GM06990 (cell line): ENCODE measurements around the gene SYNDIG1.
"Not testable (repeated sequence)": the region's sequence is repeated elsewhere in the genome, so short reads cannot be mapped to it uniquely, and the experiment has no call there.

Experiments used
- DNase-seq: peaks from one replicate; pipeline ENCODE4 v3.0.0-alpha.2; 2011; ENCODE audit not compliant: insufficient read length; ENCODE audit errors: extremely low read depth
- H3K27me3 ChIP-seq: replicated peaks from 2 replicates; pipeline ENCODE4 v1.6.0; 2011; ENCODE audit warnings: low read length; ENCODE audit not compliant: control insufficient read depth, insufficient read depth
- H3K36me3 ChIP-seq: 2 replicates; pipeline ENCODE4 v1.5.1; 2011; ENCODE audit warnings: low read length; ENCODE audit not compliant: control insufficient read depth, insufficient read depth
- H3K4me3 ChIP-seq: replicated peaks from 2 replicates; pipeline ENCODE4 v1.5.1; 2011; ENCODE audit warnings: low read depth, mild to moderate bottlenecking, control low read depth, low read length
- TF ChIP-seq, protein P1 (sequence below): IDR thresholded peaks from 2 replicates; pipeline ENCODE4 v1.5.1; 2011; ENCODE audit warnings: low read length, control low read depth, mild to moderate bottlenecking, inconsistent platforms; ENCODE audit not compliant: insufficient read depth, poor library complexity, severe bottlenecking

Gene SYNDIG1

DNA sequence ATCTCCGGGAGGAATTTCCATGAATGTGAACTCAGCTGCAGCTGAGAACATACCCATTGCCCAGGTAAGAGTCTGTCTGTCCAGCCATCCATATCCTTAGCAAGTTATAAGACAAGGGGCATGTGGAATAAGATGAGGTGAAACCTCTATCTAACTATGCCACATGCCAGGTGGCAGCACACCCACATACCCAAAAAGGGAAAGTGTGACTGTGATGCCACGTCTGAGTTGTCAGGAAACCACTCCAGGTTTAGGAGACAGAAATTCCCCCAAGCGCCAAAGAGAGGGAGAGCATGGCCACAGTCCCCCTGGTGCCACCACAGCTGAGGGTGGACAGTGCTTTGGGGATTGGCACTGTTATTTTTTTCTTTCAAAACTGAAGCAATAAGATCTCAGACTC is 36.7 kb downstream of the SYNDIG1 start:
- no peaks in the 10 kb centered on the region; the same call in 1 of the 2 replicates for H3K27me3 ChIP-seq
- TF ChIP-seq, protein P1, sequence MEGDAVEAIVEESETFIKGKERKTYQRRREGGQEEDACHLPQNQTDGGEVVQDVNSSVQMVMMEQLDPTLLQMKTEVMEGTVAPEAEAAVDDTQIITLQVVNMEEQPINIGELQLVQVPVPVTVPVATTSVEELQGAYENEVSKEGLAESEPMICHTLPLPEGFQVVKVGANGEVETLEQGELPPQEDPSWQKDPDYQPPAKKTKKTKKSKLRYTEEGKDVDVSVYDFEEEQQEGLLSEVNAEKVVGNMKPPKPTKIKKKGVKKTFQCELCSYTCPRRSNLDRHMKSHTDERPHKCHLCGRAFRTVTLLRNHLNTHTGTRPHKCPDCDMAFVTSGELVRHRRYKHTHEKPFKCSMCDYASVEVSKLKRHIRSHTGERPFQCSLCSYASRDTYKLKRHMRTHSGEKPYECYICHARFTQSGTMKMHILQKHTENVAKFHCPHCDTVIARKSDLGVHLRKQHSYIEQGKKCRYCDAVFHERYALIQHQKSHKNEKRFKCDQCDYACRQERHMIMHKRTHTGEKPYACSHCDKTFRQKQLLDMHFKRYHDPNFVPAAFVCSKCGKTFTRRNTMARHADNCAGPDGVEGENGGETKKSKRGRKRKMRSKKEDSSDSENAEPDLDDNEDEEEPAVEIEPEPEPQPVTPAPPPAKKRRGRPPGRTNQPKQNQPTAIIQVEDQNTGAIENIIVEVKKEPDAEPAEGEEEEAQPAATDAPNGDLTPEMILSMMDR: no peak

DNA sequence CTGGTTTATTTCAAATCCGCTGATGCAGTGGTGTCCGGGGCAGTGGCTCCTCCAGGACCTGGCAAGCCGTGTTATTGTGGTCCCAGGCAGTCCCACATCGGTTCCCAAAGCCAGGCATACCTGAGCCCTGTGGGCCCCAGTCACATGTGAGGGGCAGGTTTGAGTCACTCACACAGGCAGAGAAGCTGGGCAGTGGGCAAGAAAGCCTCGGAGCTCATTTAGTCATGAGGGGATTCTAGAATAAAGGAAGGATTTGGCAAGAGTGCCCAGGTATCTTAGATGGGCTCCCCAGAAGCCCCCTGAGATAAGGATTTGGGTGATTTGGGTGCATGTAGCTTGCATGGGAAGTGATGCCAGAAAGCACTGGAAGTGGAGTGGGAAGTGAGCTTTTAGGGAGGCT is 37.3 kb downstream of the SYNDIG1 start:
- TF ChIP-seq, protein P1: no peak
- no peaks in the 10 kb centered on the region for H3K36me3 ChIP-seq

More for the DNA sequence above, 36.7 kb downstream of the SYNDIG1 start:
- Histone ChIP-seq H3K36me3 (no peaks in the 10 kb centered on the region), H3K4me3 (no peak overlapping the region)
- DNase-seq: no peak

DNA sequence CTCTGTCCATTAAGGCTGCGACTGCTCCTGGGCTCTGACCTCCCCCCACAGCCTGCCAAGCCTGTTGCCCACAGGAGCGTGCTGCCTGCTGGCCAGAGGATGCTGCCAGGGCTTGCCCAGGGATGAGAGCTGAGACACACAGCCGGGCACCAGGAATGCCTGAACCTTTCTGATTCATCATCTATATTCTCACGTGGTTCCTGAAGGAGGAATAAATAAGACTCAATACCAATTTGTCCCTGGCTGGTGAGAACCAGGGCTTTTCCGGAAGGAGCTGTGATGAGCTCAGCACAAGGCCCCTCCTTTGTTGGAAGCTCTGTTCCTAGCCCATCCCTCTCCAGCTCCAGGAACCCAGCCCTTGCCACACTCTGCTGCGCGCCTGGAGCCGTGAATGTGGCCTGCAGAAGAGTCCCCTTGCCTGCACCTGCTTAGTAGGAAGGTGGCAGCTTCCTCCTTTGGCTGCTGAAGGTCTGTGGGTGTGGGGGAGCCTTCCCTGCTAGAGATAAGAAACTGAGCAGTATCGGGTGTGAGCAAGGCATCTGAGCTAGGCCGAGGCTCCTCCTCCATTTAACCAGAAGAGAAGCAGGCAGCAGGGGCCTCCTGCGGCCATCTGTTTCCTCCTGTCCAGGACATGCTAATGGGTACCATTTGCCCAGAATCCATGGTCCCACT is 37.9 kb downstream of the SYNDIG1 start:
- Histone ChIP-seq H3K4me3 (no peak overlapping the region), H3K36me3 (no peaks in the 10 kb centered on the region), H3K27me3 (no peaks in the 10 kb centered on the region; the same call in 1 of the 2 replicates)
- TF ChIP-seq, protein P1: no peak
- no peak for DNase-seq

More for the DNA sequence above, 37.3 kb downstream of the SYNDIG1 start:
- no peak for DNase-seq
- Histone ChIP-seq H3K4me3 (no peak overlapping the region), H3K27me3 (no peaks in the 10 kb centered on the region; the same call in 1 of the 2 replicates)

DNA sequence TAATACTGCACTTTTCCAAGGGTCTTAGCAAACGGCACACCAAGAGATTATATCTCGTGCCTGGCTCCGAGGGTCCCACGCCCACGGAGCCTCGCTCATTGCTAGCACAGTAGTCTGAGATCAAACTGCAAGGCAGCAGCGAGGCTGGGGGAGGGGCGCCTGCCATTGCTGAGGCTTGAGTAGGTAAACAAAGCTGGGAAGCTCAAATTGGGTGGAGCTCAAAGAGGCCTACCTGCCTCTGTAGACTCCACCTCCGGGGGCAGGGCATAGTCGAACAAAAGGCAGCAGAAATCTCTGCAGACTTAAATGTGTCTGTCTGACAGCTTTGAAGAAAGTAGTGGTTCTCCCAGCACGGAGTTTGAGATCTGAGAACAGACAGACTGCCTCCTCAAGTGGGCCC is 43.0 kb downstream of the SYNDIG1 start:
- H3K27me3 ChIP-seq, DNase-seq, H3K4me3 ChIP-seq, H3K36me3 ChIP-seq: not testable (repeated sequence)

DNA sequence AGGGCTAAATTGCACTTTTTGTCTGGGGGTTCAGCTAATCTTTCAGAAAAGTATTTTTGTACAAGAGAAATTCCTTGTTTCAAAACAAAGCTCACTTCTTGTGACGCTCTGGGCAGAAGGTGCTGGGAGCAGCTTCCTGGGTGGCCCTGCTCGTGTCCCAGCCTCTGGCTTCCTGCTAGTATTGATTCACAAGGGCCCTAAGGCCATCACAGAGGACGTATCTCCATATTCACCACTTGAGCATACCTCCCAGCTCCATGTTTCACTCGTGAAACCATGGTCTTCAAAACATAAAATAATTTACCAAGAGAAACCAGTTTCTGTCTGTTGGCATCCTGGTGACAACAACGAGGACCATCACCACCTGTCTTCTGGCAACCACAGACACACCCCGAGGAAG is 49.1 kb downstream of the SYNDIG1 start:
- no peak for DNase-seq
- H3K36me3 ChIP-seq: no peaks in the 10 kb centered on the region
- no peak overlapping the region for H3K4me3 ChIP-seq
- TF ChIP-seq, protein P1: no peak
- H3K27me3 ChIP-seq: no peaks in the 10 kb centered on the region

DNA sequence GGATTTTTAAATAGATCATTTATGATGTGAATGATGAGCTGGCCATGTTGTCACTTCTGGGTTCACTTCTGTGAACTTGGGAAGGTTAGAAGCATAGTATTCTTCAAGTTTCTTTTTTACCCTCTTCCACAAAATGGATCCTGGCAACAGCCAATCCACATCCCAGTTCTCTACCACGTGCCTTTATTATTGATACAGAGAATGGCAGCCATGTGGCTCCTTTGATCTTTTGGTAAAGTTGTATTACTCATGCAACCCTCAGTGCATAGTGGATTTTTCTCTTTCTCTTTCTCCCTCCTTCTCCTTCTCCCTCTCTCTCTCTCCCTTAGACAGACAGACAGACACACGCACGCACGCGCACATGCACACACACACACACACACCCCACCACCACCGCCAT is 50.0 kb downstream of the SYNDIG1 start:
- DNase-seq: no peak
- Histone ChIP-seq H3K4me3 (no peak overlapping the region), H3K27me3 (no peaks in the 10 kb centered on the region), H3K36me3 (no peaks in the 10 kb centered on the region)
- TF ChIP-seq, protein P1: no peak
